Body of pancreas (tissue), 4 donors: ENCODE data around the gene SCARF1.

ENCODE experiments used
- POLR2A ChIP-seq, 3 donors: fragments of 450-650 bp; IDR thresholded peaks; one replicate each; pipeline ENCODE4 v1.6.1; 2016; ENCODE audit warnings: antibody characterized with exemption in 3 of 3, mild to moderate bottlenecking in 2 of 3
- TF ChIP-seq, protein P1 (sequence below), 7 experiments: fragments of 450-650 bp in 4 of 7; fragments of 200-600 bp in 3 of 7; sonication (generic) in 3 of 7; IDR thresholded peaks; one replicate each; pipeline ENCODE4 v1.5.1; 2016 to 2019; ENCODE audit warnings: antibody characterized with exemption in 7 of 7

- TF ChIP-seq, protein P1, sequence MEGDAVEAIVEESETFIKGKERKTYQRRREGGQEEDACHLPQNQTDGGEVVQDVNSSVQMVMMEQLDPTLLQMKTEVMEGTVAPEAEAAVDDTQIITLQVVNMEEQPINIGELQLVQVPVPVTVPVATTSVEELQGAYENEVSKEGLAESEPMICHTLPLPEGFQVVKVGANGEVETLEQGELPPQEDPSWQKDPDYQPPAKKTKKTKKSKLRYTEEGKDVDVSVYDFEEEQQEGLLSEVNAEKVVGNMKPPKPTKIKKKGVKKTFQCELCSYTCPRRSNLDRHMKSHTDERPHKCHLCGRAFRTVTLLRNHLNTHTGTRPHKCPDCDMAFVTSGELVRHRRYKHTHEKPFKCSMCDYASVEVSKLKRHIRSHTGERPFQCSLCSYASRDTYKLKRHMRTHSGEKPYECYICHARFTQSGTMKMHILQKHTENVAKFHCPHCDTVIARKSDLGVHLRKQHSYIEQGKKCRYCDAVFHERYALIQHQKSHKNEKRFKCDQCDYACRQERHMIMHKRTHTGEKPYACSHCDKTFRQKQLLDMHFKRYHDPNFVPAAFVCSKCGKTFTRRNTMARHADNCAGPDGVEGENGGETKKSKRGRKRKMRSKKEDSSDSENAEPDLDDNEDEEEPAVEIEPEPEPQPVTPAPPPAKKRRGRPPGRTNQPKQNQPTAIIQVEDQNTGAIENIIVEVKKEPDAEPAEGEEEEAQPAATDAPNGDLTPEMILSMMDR (IDR thresholded peaks at IDR 0.05): no peak
- no peak for TF ChIP-seq POLR2A (IDR thresholded peaks at IDR 0.05)
Observed at GRCh38 chr17:1634841-1635650, 10.5 kb downstream of the SCARF1 start.
